ENCODE results near the gene TPO.

TPO gene

DNA sequence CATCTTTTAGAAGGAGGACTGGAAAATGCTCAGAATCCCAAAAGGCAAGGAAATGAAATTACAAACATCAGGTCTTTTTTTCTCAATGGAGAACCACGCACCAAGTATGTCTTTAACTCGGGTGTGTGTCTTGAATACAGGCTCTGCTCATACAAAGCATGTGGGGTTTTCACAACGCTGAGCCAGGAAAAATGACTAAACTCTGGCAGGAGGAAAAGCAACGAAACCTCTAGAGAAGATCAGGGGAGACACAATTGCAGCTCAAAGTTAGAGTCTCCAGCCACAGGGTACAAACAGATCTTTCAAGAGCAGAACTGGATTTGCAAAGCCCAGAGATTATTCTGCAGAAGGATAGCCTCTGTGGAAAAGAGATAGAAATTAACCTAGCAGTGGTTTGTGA lies 42.8 kb upstream of the TPO start:
- ATAC-seq (ENCODE audit: low read depth), result no peak
- H3K27me3 ChIP-seq (ENCODE audit: insufficient read depth, poor library complexity, severe bottlenecking), result no peaks in the 10 kb centered on the region

DNA sequence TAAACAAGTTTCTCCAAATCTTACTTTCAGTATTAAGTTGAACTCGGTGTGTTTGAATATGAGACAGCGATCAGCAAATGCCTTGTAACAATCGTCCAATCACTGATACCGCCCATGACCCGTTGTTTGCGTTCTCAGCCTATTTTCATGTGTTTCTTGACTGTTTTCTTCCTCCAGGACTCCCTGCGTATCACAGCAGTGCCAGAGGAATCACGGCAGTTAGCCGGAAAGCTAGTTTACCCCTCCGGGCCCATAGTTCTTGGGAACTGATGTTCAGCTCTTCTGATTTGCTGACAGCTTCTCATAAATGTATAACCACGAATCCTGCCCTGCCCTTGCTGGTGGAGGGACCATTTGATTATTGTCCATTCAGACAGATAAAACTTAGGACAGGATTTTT lies 42.2 kb upstream of the TPO start:
- Histone ChIP-seq H3K27me3 (ENCODE audit: insufficient read depth, poor library complexity, severe bottlenecking) (no peaks in the 10 kb centered on the region), H3K4me3 (ENCODE audit: severe bottlenecking) (no peak overlapping the region), H3K9me3 (ENCODE audit: severe bottlenecking) (no peaks in the 10 kb centered on the region), H3K36me3 (ENCODE audit: low read depth) (no peaks in the 10 kb centered on the region), H3K27ac (ENCODE audit: poor library complexity, severe bottlenecking) (no peak overlapping the region), H3K4me1 (ENCODE audit: insufficient read depth, poor library complexity, severe bottlenecking) (no peaks in the 10 kb centered on the region)
- ATAC-seq (ENCODE audit: low read depth), result no peak
- TF ChIP-seq, protein P1, sequence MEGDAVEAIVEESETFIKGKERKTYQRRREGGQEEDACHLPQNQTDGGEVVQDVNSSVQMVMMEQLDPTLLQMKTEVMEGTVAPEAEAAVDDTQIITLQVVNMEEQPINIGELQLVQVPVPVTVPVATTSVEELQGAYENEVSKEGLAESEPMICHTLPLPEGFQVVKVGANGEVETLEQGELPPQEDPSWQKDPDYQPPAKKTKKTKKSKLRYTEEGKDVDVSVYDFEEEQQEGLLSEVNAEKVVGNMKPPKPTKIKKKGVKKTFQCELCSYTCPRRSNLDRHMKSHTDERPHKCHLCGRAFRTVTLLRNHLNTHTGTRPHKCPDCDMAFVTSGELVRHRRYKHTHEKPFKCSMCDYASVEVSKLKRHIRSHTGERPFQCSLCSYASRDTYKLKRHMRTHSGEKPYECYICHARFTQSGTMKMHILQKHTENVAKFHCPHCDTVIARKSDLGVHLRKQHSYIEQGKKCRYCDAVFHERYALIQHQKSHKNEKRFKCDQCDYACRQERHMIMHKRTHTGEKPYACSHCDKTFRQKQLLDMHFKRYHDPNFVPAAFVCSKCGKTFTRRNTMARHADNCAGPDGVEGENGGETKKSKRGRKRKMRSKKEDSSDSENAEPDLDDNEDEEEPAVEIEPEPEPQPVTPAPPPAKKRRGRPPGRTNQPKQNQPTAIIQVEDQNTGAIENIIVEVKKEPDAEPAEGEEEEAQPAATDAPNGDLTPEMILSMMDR (IDR thresholded peaks at IDR 0.05; ENCODE audit: poor library complexity, severe bottlenecking), result no peak
- no peak for DNase-seq (ENCODE audit: low spot score)

More for the DNA sequence above, 42.8 kb upstream of the TPO start:
- Histone ChIP-seq H3K4me1 (ENCODE audit: insufficient read depth, poor library complexity, severe bottlenecking) (no peaks in the 10 kb centered on the region), H3K36me3 (ENCODE audit: low read depth) (no peaks in the 10 kb centered on the region), H3K9me3 (ENCODE audit: severe bottlenecking) (no peaks in the 10 kb centered on the region), H3K4me3 (ENCODE audit: severe bottlenecking) (no peak overlapping the region), H3K27ac (ENCODE audit: poor library complexity, severe bottlenecking) (no peak overlapping the region)
- TF ChIP-seq, protein P1 (IDR thresholded peaks at IDR 0.05; ENCODE audit: poor library complexity, severe bottlenecking), result no peak
- no peak for DNase-seq (ENCODE audit: low spot score)

DNA sequence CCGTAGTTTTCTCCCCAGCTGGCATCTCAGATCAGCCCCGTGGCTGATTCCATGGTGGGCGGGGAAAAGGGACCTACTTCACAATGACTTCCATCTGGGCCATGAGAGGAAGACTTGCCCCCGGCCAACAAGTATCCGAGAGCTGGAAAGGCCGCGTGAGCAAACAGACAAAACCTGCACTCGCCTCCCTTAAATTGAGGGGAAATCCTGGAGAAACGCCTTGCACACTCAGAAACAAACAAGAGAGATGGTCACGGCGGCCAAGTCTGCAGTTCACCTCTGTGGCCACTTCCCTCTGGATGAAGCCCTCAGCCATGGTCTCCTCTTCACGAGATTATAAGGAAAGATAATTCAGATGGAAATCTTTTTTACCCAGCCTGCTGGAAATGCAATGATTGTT lies 39.4 kb upstream of the TPO start:
- Histone ChIP-seq H3K27ac (ENCODE audit: poor library complexity, severe bottlenecking) (no peak overlapping the region), H3K27me3 (ENCODE audit: insufficient read depth, poor library complexity, severe bottlenecking) (no peaks in the 10 kb centered on the region), H3K36me3 (ENCODE audit: low read depth) (no peaks in the 10 kb centered on the region), H3K9me3 (ENCODE audit: severe bottlenecking) (no peaks in the 10 kb centered on the region), H3K4me3 (ENCODE audit: severe bottlenecking) (no peak overlapping the region), H3K4me1 (ENCODE audit: insufficient read depth, poor library complexity, severe bottlenecking) (no peaks in the 10 kb centered on the region)
- no peak for ATAC-seq (ENCODE audit: low read depth)
- TF ChIP-seq, protein P1 (IDR thresholded peaks at IDR 0.05; ENCODE audit: poor library complexity, severe bottlenecking), result no peak
- DNase-seq (ENCODE audit: low spot score), result no peak

DNA sequence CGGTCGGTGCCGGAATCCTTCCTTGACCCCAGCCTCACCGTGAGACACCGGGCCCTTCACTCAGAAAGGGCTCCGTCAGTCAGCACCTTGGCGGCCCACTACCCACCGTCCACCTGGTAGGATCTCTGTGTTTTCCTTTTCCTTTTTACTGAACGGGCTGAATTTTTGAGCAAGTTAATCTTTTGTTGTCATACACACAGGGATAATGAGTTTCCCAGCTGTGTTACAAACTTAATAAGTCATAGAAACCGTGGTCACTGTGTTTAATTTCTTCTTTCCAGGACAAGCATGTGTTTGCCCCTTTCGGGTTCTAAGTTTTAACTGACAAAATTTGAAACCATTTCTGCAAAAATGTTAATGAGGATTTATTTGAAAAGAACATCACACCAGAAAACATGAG lies 39.0 kb upstream of the TPO start:
- H3K9me3 ChIP-seq (ENCODE audit: severe bottlenecking), result no peaks in the 10 kb centered on the region
- DNase-seq (ENCODE audit: low spot score) (no peak), ATAC-seq (ENCODE audit: low read depth) (no peak)
- no peaks in the 10 kb centered on the region for H3K4me1 ChIP-seq (ENCODE audit: insufficient read depth, poor library complexity, severe bottlenecking)
- TF ChIP-seq, protein P1 (IDR thresholded peaks at IDR 0.05; ENCODE audit: poor library complexity, severe bottlenecking), result no peak
- no peak overlapping the region for H3K27ac ChIP-seq (ENCODE audit: poor library complexity, severe bottlenecking)
- H3K4me3 ChIP-seq (ENCODE audit: severe bottlenecking), result no peak overlapping the region
- no peaks in the 10 kb centered on the region for H3K36me3 ChIP-seq (ENCODE audit: low read depth)
- H3K27me3 ChIP-seq (ENCODE audit: insufficient read depth, poor library complexity, severe bottlenecking), result no peaks in the 10 kb centered on the region

DNA sequence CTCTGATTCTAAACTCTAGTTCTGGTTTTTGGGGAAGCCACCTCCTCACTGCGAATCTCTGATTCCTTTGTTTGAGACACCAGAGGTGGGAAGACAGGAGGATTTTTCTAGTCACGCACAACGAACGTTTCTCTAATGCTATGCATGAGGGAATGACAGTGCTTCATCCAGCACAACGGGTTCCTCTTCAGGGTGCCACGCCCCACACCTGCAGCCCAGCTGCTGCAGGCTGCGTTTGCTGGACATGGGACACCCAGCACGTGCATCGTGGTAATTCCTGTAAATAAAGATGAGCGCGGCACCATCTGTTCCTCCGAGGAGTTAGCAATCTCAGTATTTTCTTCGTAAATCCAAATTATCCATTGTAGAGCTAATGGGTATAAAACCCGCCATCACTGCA lies 37.5 kb upstream of the TPO start:
- no peaks in the 10 kb centered on the region for H3K4me1 ChIP-seq (ENCODE audit: insufficient read depth, poor library complexity, severe bottlenecking)
- H3K36me3 ChIP-seq (ENCODE audit: low read depth), result no peaks in the 10 kb centered on the region
- H3K27ac ChIP-seq (ENCODE audit: poor library complexity, severe bottlenecking), result no peak overlapping the region
- ATAC-seq (ENCODE audit: low read depth), result no peak
- H3K9me3 ChIP-seq (ENCODE audit: severe bottlenecking), result no peaks in the 10 kb centered on the region
- DNase-seq (ENCODE audit: low spot score), result no peak
- no peak overlapping the region for H3K4me3 ChIP-seq (ENCODE audit: severe bottlenecking)
- no peaks in the 10 kb centered on the region for H3K27me3 ChIP-seq (ENCODE audit: insufficient read depth, poor library complexity, severe bottlenecking)
- TF ChIP-seq, protein P1 (IDR thresholded peaks at IDR 0.05; ENCODE audit: poor library complexity, severe bottlenecking), result no peak

Data from RWPE2 (cell line).